GM18520 (cell line): ENCODE measurements around the gene TMSB10.

ENCODE experiments used
- ATAC-seq: cut with Tn5 transposase; IDR thresholded peaks from one replicate; pipeline ENCODE4 v1.9.1; 2021; ENCODE audit not compliant: unreplicated experiment

TMSB10 gene

GRCh38 chr2:84879584-84880394 lies 25.7 kb upstream of the TMSB10 start:
- no peak for ATAC-seq

- no peak for ATAC-seq
Measured at GRCh38 chr2:84880395-84880644, 25.1 kb upstream of the TMSB10 start.

GRCh38 chr2:84880645-84881521 lies 24.6 kb upstream of the TMSB10 start, which contains the start of gene TRABD2A:
Gene TRABD2A (minus strand): TSS chr2:84881084. CDS start chr2:84881039, 45 bp downstream.
- no peak for ATAC-seq

GRCh38 chr2:84881581-84882413 lies 23.7 kb upstream of the TMSB10 start:
- ATAC-seq = peak; percentile 71

- no peak for ATAC-seq
Measured at GRCh38 chr2:84882414-84882738, 23.1 kb upstream of the TMSB10 start.

GRCh38 chr2:84882775-84883550 lies 22.5 kb upstream of the TMSB10 start:
- ATAC-seq = no peak

GRCh38 chr2:84884449-84884848 lies 21.0 kb upstream of the TMSB10 start:
- ATAC-seq = no peak

- no peak for ATAC-seq
Measured at GRCh38 chr2:84885111-84885510, 20.3 kb upstream of the TMSB10 start.

- no peak for ATAC-seq
Measured at GRCh38 chr2:84886791-84887190, 18.7 kb upstream of the TMSB10 start.

GRCh38 chr2:84888401-84889276 lies 16.8 kb upstream of the TMSB10 start:
- peak; percentile 98 for ATAC-seq

- no peak for ATAC-seq
Measured at GRCh38 chr2:84889332-84889731, 16.1 kb upstream of the TMSB10 start.

GRCh38 chr2:84891355-84892010 lies 14.0 kb upstream of the TMSB10 start:
- ATAC-seq = no peak

GRCh38 chr2:84894131-84894586 lies 11.3 kb upstream of the TMSB10 start:
- no peak for ATAC-seq

- no peak for ATAC-seq
Measured at GRCh38 chr2:84894758-84895520, 10.5 kb upstream of the TMSB10 start.

- no peak for ATAC-seq
Measured at GRCh38 chr2:84896567-84896966, 8.9 kb upstream of the TMSB10 start.

- ATAC-seq = no peak
Measured at GRCh38 chr2:84897773-84898172, 7.7 kb upstream of the TMSB10 start.

GRCh38 chr2:84899304-84900204 lies 5.9 kb upstream of the TMSB10 start:
- ATAC-seq = no peak
